Loucy (cell line): ENCODE results near the gene GLRA2.

Experiments used
- CTCF ChIP-seq: fragments of 200-600 bp; sonication (generic); conservative IDR thresholded peaks from 2 replicates; pipeline ENCODE4 v1.5.1; 2014; ENCODE audit warnings: mild to moderate bottlenecking, antibody characterized with exemption, low read length
- EZH2phosphoT487 ChIP-seq: fragments of 200-600 bp; IDR thresholded peaks from 2 replicates; pipeline ENCODE4 v1.6.1; 2018; ENCODE audit warnings: antibody characterized with exemption, mild to moderate bottlenecking, moderate library complexity, borderline replicate concordance

- TF ChIP-seq CTCF: no peak
- no peak for TF ChIP-seq EZH2phosphoT487
Measured at GRCh38 chrX:14497184-14497666, 32.1 kb upstream of the GLRA2 start.
